HG02623 (cell line): Measurements from ENCODE around the gene RFX1.
"Not testable (repeated sequence)": the region's sequence is repeated elsewhere in the genome, so short reads cannot be mapped to it uniquely, and the experiment has no call there.

Experiments used
- ATAC-seq: cut with Tn5 transposase; IDR thresholded peaks from one replicate; pipeline ENCODE4 v1.9.1; 2021; ENCODE audit warnings: moderate library complexity; ENCODE audit not compliant: unreplicated experiment

Gene RFX1

GRCh38 chr19:14006085-14006765 is at the start of gene RFX1:
RFX1 (minus strand) TSS chr19:14006320; CDS start chr19:13993843, 12,477 bp downstream.
- peak; percentile 65 for ATAC-seq

DNA sequence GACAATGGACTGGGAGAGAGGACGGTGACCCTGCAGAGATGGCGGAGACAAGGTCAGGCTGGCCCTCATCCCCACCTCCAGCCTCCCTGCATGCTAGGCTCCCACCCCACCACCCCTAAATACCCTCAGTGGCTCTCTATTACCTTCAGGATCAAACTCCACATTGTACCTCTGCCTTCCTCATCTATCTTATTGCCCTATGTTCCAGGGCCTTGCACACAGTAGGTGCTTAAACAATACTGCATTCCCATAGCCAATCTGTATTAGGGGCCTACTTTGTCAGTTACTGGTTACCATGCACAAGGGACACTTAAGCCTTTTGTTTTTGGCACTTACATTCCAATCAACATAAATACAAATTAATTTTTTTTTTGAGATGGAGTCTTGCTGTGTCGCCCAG is 49.3 kb upstream of the RFX1 start:
- no peak for ATAC-seq

DNA sequence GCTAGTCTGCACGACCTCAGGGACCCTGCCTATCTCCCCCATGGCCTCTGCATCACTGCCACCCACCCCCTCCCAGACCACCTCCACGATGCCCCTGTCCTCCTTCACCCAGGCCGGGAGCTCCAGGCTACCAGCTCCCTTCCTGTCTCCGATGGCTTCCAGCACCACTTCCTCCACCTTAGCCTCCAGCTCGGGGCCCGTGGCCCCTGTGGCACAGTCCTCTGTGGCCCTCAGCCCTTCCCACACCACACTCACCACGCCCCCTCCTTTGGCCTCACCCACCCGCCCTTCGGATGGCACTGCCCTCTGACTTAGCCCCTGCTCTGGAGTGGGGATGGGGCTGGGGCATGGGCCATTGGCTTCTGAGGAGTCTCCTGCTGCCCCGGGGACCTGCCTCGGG is 48.6 kb upstream of the RFX1 start:
- ATAC-seq, result no peak

DNA sequence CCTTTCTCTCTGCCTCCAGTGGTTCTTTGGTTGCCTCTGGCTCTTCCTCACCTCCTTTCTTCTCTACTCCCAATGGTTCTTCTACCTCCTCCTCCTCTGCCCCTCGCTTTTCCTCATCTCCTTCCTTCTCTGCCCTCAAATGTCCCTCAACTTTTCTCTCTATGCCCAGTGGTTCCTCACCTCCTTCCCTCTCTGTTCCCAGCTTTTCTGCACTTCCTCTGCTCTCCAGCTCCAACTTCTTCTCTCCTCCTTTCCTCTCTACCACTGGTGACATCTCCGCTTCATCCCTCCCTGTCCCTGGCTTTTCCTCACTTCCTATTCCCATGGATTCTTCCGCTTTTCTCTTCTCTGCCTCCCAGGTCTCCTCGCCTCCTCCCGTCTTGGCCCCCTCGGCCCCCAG is 48.0 kb upstream of the RFX1 start:
- no peak for ATAC-seq

DNA sequence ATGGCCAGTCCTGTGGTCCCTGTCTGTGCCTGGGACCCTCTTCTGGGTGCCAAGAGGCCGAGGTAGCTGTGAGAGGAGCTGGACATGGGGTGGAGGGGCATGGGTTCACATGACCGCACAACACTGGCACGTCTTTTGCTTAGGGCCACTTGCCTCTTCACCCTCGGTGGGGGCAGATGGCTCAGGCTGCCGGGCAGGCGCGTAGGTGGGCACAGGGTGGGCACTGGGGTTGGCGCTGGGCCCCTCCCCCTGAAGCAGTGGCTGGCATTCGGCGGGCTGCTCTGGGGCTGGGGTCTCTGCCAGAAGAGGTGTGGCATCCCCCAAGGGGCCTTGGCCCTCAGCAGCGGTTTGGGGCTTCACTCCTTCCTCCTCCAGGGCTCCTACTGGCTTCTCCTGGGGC is 47.4 kb upstream of the RFX1 start:
- ATAC-seq, result no peak

- no peak for ATAC-seq
Observed at GRCh38 chr19:14053032-14053431, 46.9 kb upstream of the RFX1 start.

- ATAC-seq, result no peak
Observed at GRCh38 chr19:14052470-14052869, 46.4 kb upstream of the RFX1 start.

DNA sequence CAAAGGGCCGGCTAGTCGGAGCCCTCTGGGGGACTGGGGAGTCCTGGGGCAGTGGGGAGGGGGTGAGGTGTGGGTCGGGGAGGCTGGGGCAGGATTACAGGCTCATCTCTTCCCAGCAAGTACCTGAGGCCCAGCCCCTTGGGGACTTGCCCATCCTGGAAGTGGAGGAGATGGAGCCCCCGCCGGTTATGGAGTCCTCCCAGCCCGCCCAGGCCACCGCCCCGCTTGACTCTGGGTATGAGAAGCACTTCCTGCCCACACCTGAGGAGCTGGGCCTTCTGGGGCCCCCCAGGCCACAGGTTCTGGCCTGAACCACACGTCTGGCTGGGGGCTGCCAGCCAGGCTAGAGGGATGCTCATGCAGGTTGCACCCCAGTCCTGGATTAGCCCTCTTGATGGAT is 45.9 kb upstream of the RFX1 start:
- no peak for ATAC-seq

DNA sequence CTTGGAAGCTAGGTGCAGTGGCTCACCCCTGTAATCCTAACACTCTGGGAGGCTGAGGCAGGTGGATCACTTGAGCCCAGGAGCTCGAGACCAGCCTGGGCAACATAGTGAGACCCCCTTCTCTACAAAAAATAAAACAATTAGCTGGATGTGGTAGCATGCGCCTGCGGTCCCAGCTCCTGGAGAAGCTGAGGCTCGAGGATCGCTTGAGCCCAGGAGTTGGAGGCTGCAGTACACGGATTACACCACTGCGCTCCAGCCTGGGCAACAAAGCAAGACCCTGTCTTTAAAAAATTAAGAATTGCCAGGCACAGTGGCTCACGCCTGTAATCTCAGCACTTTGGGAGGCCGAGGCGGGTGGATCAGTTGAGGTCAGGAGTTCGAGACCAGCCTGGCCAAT is 44.8 kb upstream of the RFX1 start:
- not testable (repeated sequence) for ATAC-seq

- ATAC-seq, result no peak
Observed at GRCh38 chr19:14050512-14050911, 44.4 kb upstream of the RFX1 start.

DNA sequence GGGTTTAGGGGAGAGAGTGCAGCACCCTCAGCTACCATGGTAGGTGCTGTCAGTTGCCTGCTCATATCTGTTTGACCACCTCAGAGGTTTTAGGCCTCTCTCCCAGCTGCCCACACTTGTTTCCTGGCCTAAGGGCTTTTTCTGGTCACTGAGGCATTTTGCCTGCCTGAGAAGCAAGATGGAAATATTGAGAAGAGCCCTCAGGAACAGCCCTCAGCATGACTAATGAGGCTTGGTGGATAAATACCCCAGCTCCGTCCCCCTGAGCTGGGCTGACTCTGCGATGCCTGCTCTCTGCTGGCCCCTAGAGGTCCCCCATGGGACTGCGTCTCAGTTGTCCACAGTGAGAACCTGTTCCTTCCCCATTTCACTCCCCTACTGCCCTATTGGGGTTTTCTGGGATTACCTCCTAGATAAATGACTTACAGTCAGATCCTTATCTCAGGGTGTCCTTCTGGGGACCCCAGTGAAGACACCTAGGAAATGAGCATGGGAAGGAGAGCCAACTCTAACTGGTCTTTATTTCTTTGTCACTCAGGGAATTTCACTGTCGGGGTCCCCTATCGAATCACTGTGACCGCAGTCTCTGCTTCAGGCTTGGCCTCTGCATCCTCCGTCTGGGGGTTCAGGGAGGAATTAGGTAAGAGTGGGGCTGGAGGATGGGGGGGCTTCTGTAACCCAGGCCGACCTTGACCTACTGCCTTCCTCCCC is 42.5 kb upstream of the RFX1 start:
- ATAC-seq, result no peak

- not testable (repeated sequence) for ATAC-seq
Observed at GRCh38 chr19:14047866-14048265, 41.7 kb upstream of the RFX1 start.

DNA sequence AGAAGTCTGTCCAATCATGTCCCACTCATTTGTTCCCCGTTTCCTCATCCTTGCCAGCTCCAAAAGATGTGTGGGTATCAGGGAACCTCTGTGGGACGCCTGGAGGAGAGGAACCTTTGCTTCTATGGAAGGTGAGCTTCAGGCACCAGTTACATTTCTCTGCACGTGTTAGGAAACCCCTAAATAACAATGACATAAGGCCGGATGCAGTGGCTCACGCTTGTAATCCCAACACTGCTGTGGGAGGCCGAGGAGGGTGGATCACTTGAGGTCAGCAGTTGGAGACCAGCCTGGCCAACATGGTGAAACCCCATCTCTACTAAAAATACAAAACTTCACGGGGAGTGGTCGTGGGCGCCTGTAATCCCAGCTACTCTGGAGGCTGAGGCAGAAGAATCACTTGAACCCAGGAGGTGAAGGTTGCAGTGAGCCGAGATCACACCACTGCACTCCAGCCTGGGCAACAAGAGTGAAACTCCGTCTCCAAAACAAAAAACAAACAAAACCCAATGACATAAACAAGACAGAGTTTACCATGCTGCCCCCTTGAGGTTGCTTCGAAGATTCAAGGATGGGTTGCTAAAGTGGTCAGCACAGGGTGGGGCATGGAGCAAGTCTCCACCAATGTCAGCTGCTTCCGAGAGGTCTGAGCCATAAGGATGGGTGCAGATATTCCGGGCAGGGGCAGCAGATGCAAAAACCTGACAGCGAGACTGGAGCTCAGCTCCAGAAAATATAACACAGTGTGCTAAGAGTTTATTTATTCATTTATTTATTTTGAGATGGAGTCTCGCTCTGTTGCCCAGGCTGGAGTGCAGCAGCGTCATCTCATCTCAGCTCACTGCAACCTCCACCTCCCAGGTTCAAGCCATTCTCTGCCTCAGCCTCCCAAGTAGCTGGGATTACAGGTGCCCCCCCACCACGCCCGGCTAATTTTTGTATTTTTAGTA is 36.8 kb upstream of the RFX1 start:
- ATAC-seq, result not testable (repeated sequence)

GRCh38 chr19:14039181-14039580 is 33.1 kb upstream of the RFX1 start:
- no peak for ATAC-seq

DNA sequence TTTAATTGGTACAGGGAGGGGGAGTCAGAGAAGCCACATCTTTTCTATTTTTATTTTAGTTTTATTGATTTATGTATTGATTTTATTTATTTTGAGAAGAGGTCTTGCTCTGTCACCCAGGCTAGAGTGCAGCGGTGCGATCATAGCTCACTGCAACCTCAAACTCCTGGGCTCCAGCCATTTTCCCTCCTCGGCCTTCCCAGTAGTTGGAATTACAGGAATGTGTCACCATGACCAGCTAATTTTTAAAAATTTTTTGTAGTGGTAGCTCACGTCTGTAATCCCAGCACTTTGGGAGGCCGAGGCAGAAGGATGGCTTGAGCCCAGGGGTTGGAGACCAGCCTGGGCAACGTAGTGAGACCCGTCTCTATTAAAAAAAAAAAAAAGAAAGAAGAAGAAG is 29.6 kb upstream of the RFX1 start:
- no peak for ATAC-seq

DNA sequence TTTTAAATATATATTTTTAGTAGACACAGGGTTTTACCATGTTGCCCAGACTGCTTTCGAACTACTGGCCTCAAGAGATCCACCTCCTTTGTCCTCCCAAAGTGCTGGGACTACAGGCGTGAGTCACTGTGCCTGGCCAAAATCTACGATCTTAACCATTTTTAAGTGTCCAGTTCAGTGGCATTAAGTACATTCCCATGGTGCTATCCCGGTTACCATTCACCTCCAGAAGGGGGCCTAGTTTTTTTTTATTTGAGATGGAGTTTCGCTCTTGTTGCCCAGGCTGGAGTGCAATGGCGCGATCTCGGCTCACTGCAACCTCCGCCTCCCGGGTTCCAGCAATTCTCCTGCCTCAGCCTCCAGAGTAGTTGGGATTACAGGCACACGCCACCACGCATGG is 29.0 kb upstream of the RFX1 start:
- ATAC-seq, result not testable (repeated sequence)

DNA sequence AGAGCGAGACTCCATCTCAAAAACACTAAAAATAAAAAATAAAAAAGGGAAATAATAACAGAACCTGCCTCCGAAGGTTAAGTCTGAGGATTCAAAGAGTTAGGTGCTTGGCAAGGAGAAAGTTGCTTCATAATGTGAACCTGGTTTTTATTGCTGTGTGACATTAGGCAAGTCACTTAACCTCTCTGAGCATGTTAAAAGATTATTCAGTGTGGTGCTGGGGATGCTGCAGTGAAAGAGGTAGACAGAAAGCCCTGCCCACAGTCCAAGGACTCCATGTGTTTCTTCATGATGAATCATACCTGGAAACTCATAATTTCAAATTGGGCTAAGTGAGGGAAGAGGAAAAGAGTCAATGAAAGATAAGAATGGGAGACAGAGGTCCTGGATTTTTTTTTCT is 27.8 kb upstream of the RFX1 start:
- ATAC-seq, result no peak

- ATAC-seq, result no peak
Observed at GRCh38 chr19:14031719-14032480, 25.8 kb upstream of the RFX1 start, which contains the start of gene IL27RA. IL27RA (plus strand) TSS chr19:14031762; CDS start chr19:14031873, 111 bp downstream.

GRCh38 chr19:14030997-14031718 is 25.0 kb upstream of the RFX1 start:
- no peak for ATAC-seq

DNA sequence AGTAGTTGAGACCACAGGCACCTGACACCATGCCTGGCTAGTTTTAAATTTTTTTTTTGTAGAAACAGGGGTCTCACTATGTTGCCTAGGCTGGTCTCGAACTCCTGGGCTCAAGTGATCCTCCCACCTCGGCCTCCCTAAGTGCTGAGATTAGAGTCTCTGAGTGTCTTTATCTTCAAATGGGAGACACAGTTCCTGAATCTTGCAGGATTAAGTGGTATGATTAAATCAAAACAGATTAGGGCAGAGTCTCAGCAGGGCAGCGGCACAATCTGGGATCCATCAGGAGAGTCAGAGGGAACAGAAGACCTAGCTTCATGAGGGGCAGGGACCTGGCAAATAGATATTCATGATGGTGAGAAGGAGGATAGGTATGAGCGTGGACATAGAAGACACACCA is 22.8 kb upstream of the RFX1 start:
- ATAC-seq, result no peak
